A549 (cell line): ENCODE measurements around the gene HCN2.

ENCODE experiments used
- POLR2AphosphoS2 ChIP-seq: conservative IDR thresholded peaks from 2 replicates; pipeline ENCODE4 v1.6.1; 2012; ENCODE audit warnings: low read length, improper control_type of control experiment, inconsistent platforms
- ZFP36 ChIP-seq: fragments of 450-650 bp; IDR thresholded peaks from 2 replicates; pipeline ENCODE4 v1.6.1; 2014; ENCODE audit warnings: borderline replicate concordance; ENCODE audit not compliant: partially characterized antibody
- TF ChIP-seq, protein P1 (sequence below): fragments of >200 bp; sonication (Bioruptor Twin); formaldehyde crosslinking; IDR thresholded peaks from 3 replicates; pipeline ENCODE4 v1.5.1; 2016

DNA sequence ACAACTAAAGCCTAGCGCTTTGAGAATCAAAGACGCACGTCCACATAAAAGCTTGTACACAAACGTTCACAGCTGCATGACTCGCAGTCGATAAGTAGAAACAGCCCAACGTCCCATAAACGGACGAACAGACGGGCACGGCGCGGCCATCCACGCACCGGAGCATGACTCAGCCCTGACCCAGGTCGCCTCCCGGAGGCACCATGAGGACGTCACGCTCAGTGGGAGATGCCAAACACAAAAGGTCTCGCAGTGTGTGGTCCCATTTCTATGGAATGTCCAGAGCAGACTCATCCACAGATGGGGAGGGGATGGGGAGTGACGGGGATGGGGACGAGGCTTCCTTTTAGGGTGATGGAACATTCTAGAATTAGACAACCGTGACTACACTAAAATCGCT, 34.3 kb downstream of the HCN2 start:
- no peak for TF ChIP-seq POLR2AphosphoS2
- TF ChIP-seq, protein P1, sequence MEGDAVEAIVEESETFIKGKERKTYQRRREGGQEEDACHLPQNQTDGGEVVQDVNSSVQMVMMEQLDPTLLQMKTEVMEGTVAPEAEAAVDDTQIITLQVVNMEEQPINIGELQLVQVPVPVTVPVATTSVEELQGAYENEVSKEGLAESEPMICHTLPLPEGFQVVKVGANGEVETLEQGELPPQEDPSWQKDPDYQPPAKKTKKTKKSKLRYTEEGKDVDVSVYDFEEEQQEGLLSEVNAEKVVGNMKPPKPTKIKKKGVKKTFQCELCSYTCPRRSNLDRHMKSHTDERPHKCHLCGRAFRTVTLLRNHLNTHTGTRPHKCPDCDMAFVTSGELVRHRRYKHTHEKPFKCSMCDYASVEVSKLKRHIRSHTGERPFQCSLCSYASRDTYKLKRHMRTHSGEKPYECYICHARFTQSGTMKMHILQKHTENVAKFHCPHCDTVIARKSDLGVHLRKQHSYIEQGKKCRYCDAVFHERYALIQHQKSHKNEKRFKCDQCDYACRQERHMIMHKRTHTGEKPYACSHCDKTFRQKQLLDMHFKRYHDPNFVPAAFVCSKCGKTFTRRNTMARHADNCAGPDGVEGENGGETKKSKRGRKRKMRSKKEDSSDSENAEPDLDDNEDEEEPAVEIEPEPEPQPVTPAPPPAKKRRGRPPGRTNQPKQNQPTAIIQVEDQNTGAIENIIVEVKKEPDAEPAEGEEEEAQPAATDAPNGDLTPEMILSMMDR: no peak
- no peak for TF ChIP-seq ZFP36
